ENCODE measurements around the gene UTF1.

Gene UTF1

GRCh38 chr10:133279326-133280226 is 49.6 kb downstream of the UTF1 start:
- Mint-ChIP-seq H3K27ac (no peak overlapping the region), H3K9me3 (no peaks in the 10 kb centered on the region), H3K4me3 (no peak overlapping the region), H3K36me3 (peaks cover 31 to 37% of the 10 kb centered on the region in 2 donors), H3K4me1 (peaks cover 30 to 58% of the 10 kb centered on the region in 2 donors), H3K27me3 (no peaks in the 10 kb centered on the region)
- DNase-seq (no peak), ATAC-seq (replicated peaks) (no peak)

- no peak overlapping the region for H3K4me3 Mint-ChIP-seq
- no peak overlapping the region for H3K27ac Mint-ChIP-seq
- H3K9me3 Mint-ChIP-seq: no peaks in the 10 kb centered on the region
- no peaks in the 10 kb centered on the region for H3K27me3 Mint-ChIP-seq
- H3K4me1 Mint-ChIP-seq: peaks cover 25 to 49% of the 10 kb centered on the region in 2 donors
- peaks cover 38 to 47% of the 10 kb centered on the region in 2 donors for H3K36me3 Mint-ChIP-seq
- ATAC-seq (replicated peaks) (no peak), DNase-seq (no peak)
Observed at GRCh38 chr10:133280391-133281059, 50.5 kb downstream of the UTF1 start.

- Mint-ChIP-seq H3K4me1 (peaks cover 20 to 43% of the 10 kb centered on the region in 2 donors), H3K36me3 (peaks cover 41 to 53% of the 10 kb centered on the region in 2 donors), H3K4me3 (no peak overlapping the region), H3K27me3 (no peaks in the 10 kb centered on the region), H3K27ac (no peak overlapping the region), H3K9me3 (no peaks in the 10 kb centered on the region)
- ATAC-seq (replicated peaks) (no peak), DNase-seq (no peak)
Observed at GRCh38 chr10:133281084-133281483, 51.1 kb downstream of the UTF1 start.
